Measurements from ENCODE around the gene TRIL.

- TF ChIP-seq, protein P1, sequence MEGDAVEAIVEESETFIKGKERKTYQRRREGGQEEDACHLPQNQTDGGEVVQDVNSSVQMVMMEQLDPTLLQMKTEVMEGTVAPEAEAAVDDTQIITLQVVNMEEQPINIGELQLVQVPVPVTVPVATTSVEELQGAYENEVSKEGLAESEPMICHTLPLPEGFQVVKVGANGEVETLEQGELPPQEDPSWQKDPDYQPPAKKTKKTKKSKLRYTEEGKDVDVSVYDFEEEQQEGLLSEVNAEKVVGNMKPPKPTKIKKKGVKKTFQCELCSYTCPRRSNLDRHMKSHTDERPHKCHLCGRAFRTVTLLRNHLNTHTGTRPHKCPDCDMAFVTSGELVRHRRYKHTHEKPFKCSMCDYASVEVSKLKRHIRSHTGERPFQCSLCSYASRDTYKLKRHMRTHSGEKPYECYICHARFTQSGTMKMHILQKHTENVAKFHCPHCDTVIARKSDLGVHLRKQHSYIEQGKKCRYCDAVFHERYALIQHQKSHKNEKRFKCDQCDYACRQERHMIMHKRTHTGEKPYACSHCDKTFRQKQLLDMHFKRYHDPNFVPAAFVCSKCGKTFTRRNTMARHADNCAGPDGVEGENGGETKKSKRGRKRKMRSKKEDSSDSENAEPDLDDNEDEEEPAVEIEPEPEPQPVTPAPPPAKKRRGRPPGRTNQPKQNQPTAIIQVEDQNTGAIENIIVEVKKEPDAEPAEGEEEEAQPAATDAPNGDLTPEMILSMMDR (IDR thresholded peaks at IDR 0.05) = no peak
- no peak for TF ChIP-seq POLR2A (IDR thresholded peaks at IDR 0.05)
Measured at GRCh38 chr7:28954471-28954870, 3.7 kb downstream of the TRIL start.

All from esophagus squamous epithelium (tissue), 4 donors.